Measurements from ENCODE around the gene TREH. TPM values are rescaled to one million over a fixed set of nuclear protein-coding genes. Genes with fewer than 3 reads are reported as not detected.

TREH gene
- total RNA-seq, 1 donor from 2014 or later = not detected

DNA sequence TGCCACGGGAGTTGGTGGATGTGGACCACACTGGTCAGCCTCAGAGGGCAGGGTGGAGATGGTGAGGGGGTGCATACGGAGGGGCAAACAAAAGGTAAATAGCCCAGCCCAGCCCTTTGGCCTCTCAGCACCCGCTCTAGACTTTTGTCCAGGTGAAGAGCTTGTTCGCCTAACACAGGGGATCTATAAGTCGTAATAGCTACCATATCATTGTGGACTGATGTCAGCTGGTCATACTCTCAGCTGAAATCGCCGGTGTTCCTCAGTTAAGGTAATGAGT lies 27.0 kb upstream of the TREH start:
- no peak for TF ChIP-seq CTCF (IDR thresholded peaks at IDR 0.05)
- Mint-ChIP-seq H3K9me3 (no peaks in the 10 kb centered on the region), H3K4me1 (peaks cover 22% of the 10 kb centered on the region), H3K4me3 (no peak overlapping the region), H3K27ac (no peak overlapping the region), H3K36me3 (ENCODE audit: low read depth) (no peaks in the 10 kb centered on the region), H3K27me3 (no peaks in the 10 kb centered on the region)
- intact Hi-C loops (cut with micrococcal nuclease) = no loop called here
- ATAC-seq (ENCODE audit: low read depth) = no peak
- ChIA-PET CTCF (no interaction called here), POLR2A (interaction anchor here (2.0 kb wide), 1 partner anchor 84 kb away, joined by 6 read pairs; the partner anchor contains the start of gene DDX6)
- no peak for DNase-seq

GRCh38 chr11:118705791-118706545 lies 26.5 kb upstream of the TREH start:
- ChIA-PET POLR2A (interaction anchor here (0.6 to 2.0 kb wide), 4 partner anchors 11 to 85 kb away, joined by 3 to 6 read pairs (median 4); partner anchors contain the start of gene DDX6), CTCF (no interaction called here)
- H3K27me3 Mint-ChIP-seq = no peaks in the 10 kb centered on the region
- no peak for TF ChIP-seq CTCF (IDR thresholded peaks at IDR 0.05)
- intact Hi-C loops (cut with micrococcal nuclease) = no loop called here
- H3K9me3 Mint-ChIP-seq = no peaks in the 10 kb centered on the region
- H3K4me1 Mint-ChIP-seq = peaks cover 22% of the 10 kb centered on the region
- no peaks in the 10 kb centered on the region for H3K36me3 Mint-ChIP-seq (ENCODE audit: low read depth)
- H3K4me3 Mint-ChIP-seq = no peak overlapping the region
- DNase-seq (no peak), ATAC-seq (ENCODE audit: low read depth) (no peak)
- H3K27ac Mint-ChIP-seq = no peak overlapping the region

DNA sequence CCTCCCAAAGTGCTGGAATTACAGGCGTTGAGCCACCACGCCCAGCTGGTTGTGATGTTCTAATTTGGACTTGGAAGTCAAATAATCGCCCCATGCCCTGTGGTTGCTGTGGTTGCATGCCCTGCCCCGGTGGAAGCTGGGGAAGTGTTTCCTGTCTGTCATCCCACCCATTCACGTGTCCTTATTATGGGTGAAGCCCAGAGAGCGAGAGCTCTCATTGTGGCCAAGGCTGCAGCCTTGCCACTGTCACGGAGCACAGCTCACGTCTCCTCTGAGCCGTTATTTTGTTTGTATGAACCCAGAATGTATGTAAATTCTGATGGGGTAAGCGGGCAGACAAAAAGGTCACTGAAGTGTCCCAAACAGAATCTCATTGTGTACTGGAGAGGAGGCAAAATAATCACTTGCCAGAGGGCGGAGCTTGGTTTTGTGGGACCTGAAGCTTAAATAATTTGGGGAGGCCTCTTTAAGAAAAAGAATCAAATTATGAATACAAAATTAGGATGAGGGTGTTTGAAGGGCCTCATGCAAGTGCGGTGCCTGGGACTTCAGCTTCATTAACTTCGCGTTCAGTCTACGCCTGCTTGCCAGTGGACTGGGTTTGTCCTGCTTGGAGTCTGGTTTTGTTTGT lies 25.8 kb upstream of the TREH start:
- ChIA-PET POLR2A (interaction anchor here (0.6 to 2.0 kb wide), 5 partner anchors 10 to 114 kb away, joined by 3 to 6 read pairs (median 4); partner anchors contain the start of gene DDX6), CTCF (interaction anchor here (0.6 kb wide), 1 partner anchor 15 kb away, joined by 3 read pairs; no protein-coding TSS in a partner anchor)

DNA sequence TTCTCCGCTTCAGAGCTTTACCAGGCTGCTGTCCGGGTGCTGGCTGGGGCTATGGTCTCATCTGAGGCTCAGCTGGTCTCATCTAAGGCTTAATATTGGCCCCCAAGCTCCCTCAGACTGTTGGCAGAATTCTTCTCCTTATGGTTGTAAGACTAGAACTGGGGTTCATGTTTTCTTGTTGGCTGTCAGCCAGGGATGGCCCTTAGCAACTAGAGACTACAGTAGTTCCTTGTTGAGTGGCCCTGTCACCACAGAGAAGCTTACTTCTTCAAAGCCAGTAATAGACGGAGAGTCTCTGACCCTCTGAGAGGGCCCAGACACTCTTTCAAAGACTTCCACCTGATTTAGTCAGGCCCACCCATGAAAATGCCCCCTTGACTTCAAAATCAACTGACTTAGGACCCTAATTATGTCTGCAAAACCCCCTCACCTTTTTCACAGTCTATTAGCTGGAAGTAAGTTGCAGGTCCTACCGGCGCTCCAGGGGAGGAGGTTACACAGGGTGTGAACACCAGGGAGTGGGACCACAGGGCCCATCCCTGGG lies 24.2 kb upstream of the TREH start:
- POLR2A ChIA-PET = no interaction called here
- no peak for DNase-seq
- TF ChIP-seq CTCF (IDR thresholded peaks at IDR 0.05) = no peak
- H3K4me3 Mint-ChIP-seq = no peak overlapping the region
- H3K27ac Mint-ChIP-seq = no peak overlapping the region
- no peaks in the 10 kb centered on the region for H3K27me3 Mint-ChIP-seq
- H3K36me3 Mint-ChIP-seq (ENCODE audit: low read depth) = no peaks in the 10 kb centered on the region
- CTCF ChIA-PET = no interaction called here
- intact Hi-C loops (cut with micrococcal nuclease) = no loop called here
- no peaks in the 10 kb centered on the region for H3K9me3 Mint-ChIP-seq
- peaks cover 30% of the 10 kb centered on the region for H3K4me1 Mint-ChIP-seq
- no peak for ATAC-seq (ENCODE audit: low read depth)

More for the DNA sequence above, 25.8 kb upstream of the TREH start:
- TF ChIP-seq CTCF (IDR thresholded peaks at IDR 0.05) = no peak
- no peak for DNase-seq
- Mint-ChIP-seq H3K27ac (no peak overlapping the region), H3K9me3 (no peaks in the 10 kb centered on the region), H3K27me3 (no peaks in the 10 kb centered on the region), H3K36me3 (ENCODE audit: low read depth) (no peaks in the 10 kb centered on the region), H3K4me3 (peak overlapping the region; percentile 51), H3K4me1 (peaks cover 25% of the 10 kb centered on the region)
- intact Hi-C loops (cut with micrococcal nuclease) = no loop called here
- ATAC-seq (ENCODE audit: low read depth) = peak; percentile 53

All from activated B cell treated with CpG ODN at 0.5 μM for 24 hours (primary cell).